Sigmoid colon (tissue), 3 donors: ENCODE measurements around the gene CKS2.

Experiments
- POLR2A ChIP-seq, 2 donors: fragments of 450-650 bp; IDR thresholded peaks; one replicate each; pipeline ENCODE4 v1.6.1; 2016; ENCODE audit warnings: antibody characterized with exemption in 2 of 2, mild to moderate bottlenecking in 2 of 2, moderate library complexity in 2 of 2
- TF ChIP-seq, protein P1 (sequence below), 4 experiments: fragments of 450-650 bp in 3 of 4; fragments of 200-600 bp in 1 of 4; IDR thresholded peaks; one replicate each; pipeline ENCODE4 v1.5.1; 2016 to 2019; ENCODE audit warnings: antibody characterized with exemption in 4 of 4, mild to moderate bottlenecking in 3 of 4, moderate library complexity in 2 of 4

DNA sequence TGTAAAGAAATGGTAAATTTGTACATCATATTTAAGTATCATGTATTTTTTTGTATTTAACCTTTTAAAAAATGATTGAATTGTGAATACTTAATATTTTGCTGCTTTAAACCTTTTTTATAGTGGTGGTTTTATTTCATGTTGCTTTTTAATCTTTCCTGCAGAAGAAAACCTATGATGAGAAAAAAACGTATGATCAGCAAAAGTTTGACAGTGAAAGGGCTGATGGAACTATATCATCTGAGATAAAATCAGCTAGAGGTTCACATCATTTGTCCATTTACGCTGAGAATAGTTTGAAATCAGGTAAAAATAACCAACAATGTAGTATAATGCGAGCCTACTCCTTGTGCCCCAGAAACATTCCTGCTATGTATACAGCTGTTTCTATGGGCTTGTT lies 14.7 kb downstream of the CKS2 start:
- TF ChIP-seq, protein P1, sequence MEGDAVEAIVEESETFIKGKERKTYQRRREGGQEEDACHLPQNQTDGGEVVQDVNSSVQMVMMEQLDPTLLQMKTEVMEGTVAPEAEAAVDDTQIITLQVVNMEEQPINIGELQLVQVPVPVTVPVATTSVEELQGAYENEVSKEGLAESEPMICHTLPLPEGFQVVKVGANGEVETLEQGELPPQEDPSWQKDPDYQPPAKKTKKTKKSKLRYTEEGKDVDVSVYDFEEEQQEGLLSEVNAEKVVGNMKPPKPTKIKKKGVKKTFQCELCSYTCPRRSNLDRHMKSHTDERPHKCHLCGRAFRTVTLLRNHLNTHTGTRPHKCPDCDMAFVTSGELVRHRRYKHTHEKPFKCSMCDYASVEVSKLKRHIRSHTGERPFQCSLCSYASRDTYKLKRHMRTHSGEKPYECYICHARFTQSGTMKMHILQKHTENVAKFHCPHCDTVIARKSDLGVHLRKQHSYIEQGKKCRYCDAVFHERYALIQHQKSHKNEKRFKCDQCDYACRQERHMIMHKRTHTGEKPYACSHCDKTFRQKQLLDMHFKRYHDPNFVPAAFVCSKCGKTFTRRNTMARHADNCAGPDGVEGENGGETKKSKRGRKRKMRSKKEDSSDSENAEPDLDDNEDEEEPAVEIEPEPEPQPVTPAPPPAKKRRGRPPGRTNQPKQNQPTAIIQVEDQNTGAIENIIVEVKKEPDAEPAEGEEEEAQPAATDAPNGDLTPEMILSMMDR (IDR thresholded peaks at IDR 0.05): no peak
- no peak for TF ChIP-seq POLR2A (IDR thresholded peaks at IDR 0.05)
